WI38 (cell line): ENCODE data around the gene BFAR.

ENCODE experiments used
- H3K4me3 ChIP-seq: 2 replicates; pipeline ENCODE4 v1.5.1; 2011; ENCODE audit warnings: low read depth, mild to moderate bottlenecking, control low read depth, low read length
- CTCF ChIP-seq: IDR thresholded peaks from 2 replicates; pipeline ENCODE4 v1.5.1; 2012; ENCODE audit warnings: low read depth, mild to moderate bottlenecking, control low read depth, low read length

Gene BFAR

GRCh38 chr16:14640538-14640937, 7.8 kb downstream of the BFAR start:
- no peak overlapping the region for H3K4me3 ChIP-seq
- no peak for TF ChIP-seq CTCF

- H3K4me3 ChIP-seq = no peak overlapping the region
- TF ChIP-seq CTCF = no peak
Measured at GRCh38 chr16:14641206-14641605, 8.5 kb downstream of the BFAR start.

GRCh38 chr16:14641926-14642325, 9.2 kb downstream of the BFAR start:
- H3K4me3 ChIP-seq = no peak overlapping the region
- TF ChIP-seq CTCF = no peak

GRCh38 chr16:14649816-14650215, 17.1 kb downstream of the BFAR start:
- H3K4me3 ChIP-seq = no peak overlapping the region
- no peak for TF ChIP-seq CTCF

GRCh38 chr16:14650629-14651028, 17.9 kb downstream of the BFAR start:
- H3K4me3 ChIP-seq = no peak overlapping the region
- no peak for TF ChIP-seq CTCF

- TF ChIP-seq CTCF = no peak
- H3K4me3 ChIP-seq = no peak overlapping the region
Measured at GRCh38 chr16:14652726-14653125, 20.0 kb downstream of the BFAR start.

GRCh38 chr16:14658063-14658462, 25.3 kb downstream of the BFAR start:
- no peak for TF ChIP-seq CTCF
- no peak overlapping the region for H3K4me3 ChIP-seq
